ENCODE measurements around the gene HTR3A.

Gene HTR3A

GRCh38 chr11:114019046-114019445 lies 44.1 kb downstream of the HTR3A start:
- no peak for DNase-seq (ENCODE audit: low read depth)

GRCh38 chr11:114019574-114019973 lies 44.7 kb downstream of the HTR3A start:
- DNase-seq (ENCODE audit: low read depth): no peak

- DNase-seq (ENCODE audit: low read depth): no peak
These were observed 50.5 kb downstream of the HTR3A start for GRCh38 chr11:114025329-114025907.

GRCh38 chr11:114026355-114026754 lies 51.4 kb downstream of the HTR3A start:
- no peak for DNase-seq (ENCODE audit: low read depth)

GRCh38 chr11:114027391-114027790 lies 52.5 kb downstream of the HTR3A start:
- no peak for DNase-seq (ENCODE audit: low read depth)

- DNase-seq (ENCODE audit: low read depth): no peak
These were observed 53.0 kb downstream of the HTR3A start for GRCh38 chr11:114027926-114028325.

GRCh38 chr11:114031246-114031966 lies 56.5 kb downstream of the HTR3A start:
- DNase-seq (ENCODE audit: low read depth): no peak

GRCh38 chr11:114031967-114032320 lies 57.0 kb downstream of the HTR3A start:
- no peak for DNase-seq (ENCODE audit: low read depth)

- no peak for DNase-seq (ENCODE audit: low read depth)
These were observed 58.2 kb downstream of the HTR3A start for GRCh38 chr11:114033066-114033465.

- DNase-seq (ENCODE audit: low read depth): no peak
These were observed 58.7 kb downstream of the HTR3A start for GRCh38 chr11:114033572-114033971.

GRCh38 chr11:114034956-114035355 lies 60.0 kb downstream of the HTR3A start:
- DNase-seq (ENCODE audit: low read depth): no peak

GRCh38 chr11:114036147-114036811 lies 61.4 kb downstream of the HTR3A start:
- peak; percentile 47 for DNase-seq (ENCODE audit: low read depth)

GRCh38 chr11:114036958-114037357 lies 62.0 kb downstream of the HTR3A start:
- DNase-seq (ENCODE audit: low read depth): no peak

- no peak for DNase-seq (ENCODE audit: low read depth)
These were observed 64.6 kb downstream of the HTR3A start for GRCh38 chr11:114039551-114039950.
